Epidermal melanocyte (primary cell): Measurements from ENCODE around the gene MACC1.

Experiments
- DNase-seq: peaks from one replicate; pipeline ENCODE4 v3.0.0; 2011; ENCODE audit warnings: low spot score; ENCODE audit not compliant: insufficient read length

Gene MACC1

GRCh38 chr7:20229646-20230500 is 12.7 kb upstream of the MACC1 start:
- no peak for DNase-seq

GRCh38 chr7:20229081-20229480 is 11.9 kb upstream of the MACC1 start:
- no peak for DNase-seq

- DNase-seq, result no peak
Measured at GRCh38 chr7:20228654-20229053, 11.5 kb upstream of the MACC1 start.

- no peak for DNase-seq
Measured at GRCh38 chr7:20227291-20227795, 10.2 kb upstream of the MACC1 start.

DNA sequence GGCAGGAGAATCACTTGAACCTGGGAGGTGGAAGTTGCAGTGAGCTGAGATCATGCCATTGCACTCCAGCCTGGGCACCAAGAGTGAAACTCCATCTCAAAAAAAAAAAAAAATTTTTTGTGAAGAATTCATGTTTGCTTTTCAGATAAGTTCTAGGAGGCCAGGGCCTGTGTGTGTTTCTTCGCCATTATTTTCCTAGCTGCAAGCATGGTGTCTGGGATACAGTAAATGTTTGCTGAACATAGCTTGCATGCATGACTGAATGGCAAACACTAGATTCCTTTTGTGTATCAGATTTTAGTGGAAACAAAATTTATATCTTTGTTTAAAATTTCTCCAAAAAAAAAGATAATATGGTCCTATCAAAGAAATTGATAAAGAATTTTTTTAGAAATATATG is 9.7 kb upstream of the MACC1 start:
- no peak for DNase-seq

DNA sequence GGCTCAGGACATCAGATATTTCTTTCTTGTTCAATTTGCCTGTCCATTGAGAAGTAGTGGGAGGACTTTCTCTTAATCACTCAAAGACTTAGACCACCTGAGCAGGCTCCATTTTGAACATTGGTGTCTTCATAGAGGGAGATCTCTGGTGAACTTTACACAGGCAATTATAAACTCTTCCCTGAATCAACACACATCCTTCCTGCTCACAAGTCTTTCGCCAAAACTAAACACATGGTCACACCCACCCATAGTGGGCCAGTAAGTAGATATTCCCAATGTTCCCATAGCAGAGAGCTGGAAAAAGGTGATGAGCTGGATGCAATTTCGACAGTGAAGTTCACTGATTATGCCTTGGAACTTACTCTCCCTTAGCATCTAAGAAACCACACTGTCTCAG is 8.2 kb upstream of the MACC1 start:
- no peak for DNase-seq

GRCh38 chr7:20224025-20224424 is 6.8 kb upstream of the MACC1 start:
- DNase-seq, result no peak

GRCh38 chr7:20223356-20223755 is 6.2 kb upstream of the MACC1 start:
- no peak for DNase-seq

DNA sequence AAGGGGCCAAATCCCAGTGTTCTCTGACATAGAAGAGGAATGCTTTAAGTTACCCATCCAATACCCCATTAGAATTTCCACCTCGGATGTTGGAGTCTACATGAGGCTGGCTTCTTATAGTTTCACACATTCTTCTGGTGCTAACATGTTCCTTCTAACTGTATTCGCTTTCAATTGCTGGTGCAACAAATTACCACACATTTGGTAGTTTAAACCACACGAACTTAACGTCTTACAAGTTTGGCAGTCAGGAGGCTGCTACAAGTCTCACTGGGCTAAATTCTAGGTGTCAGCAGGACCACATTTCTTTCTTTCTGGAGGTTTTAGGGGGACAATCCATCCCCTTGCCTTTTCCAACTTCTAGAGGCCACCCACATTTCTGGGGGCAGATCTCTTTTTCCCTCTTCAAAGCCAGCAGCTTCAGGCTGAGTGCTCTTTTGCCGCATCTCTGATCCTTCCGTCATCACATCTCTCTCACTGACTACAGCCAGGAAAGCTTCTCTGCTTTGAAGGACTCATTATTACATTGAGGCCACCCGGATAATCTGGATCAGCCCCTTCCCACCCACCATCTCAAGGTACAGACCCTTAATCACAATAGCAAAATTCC is 5.1 kb upstream of the MACC1 start:
- DNase-seq, result no peak

DNA sequence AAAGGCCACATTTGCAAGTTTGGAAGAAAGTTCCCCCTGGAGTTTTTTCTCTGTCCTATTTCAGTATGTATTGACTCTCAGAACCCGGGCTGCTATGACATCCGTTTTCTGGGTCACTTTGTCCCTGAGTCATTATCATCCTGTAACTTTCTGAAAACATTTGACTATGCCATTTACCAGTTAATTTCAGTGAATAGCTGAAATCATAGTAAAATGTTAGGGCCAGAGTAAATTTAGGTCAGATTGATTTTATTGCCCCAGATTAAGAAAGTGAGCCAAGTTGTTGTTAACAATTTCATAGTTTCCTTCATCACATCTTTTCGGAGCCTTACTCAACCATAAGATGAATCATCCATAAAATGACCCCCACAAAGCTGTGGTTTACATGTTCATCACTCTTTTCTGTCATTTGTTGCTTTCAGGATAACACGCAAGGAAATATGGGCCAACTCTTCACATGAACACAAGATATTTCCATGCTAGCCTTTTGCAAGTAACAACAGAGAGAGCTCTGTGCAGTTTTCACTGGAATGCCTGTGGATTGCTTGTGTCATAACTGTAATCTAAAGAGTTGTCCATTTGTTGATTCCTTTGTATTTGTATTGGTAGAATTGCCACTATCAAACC is 3.9 kb upstream of the MACC1 start:
- DNase-seq, result no peak

- DNase-seq, result no peak
Measured at GRCh38 chr7:20220293-20220761, 3.1 kb upstream of the MACC1 start.

DNA sequence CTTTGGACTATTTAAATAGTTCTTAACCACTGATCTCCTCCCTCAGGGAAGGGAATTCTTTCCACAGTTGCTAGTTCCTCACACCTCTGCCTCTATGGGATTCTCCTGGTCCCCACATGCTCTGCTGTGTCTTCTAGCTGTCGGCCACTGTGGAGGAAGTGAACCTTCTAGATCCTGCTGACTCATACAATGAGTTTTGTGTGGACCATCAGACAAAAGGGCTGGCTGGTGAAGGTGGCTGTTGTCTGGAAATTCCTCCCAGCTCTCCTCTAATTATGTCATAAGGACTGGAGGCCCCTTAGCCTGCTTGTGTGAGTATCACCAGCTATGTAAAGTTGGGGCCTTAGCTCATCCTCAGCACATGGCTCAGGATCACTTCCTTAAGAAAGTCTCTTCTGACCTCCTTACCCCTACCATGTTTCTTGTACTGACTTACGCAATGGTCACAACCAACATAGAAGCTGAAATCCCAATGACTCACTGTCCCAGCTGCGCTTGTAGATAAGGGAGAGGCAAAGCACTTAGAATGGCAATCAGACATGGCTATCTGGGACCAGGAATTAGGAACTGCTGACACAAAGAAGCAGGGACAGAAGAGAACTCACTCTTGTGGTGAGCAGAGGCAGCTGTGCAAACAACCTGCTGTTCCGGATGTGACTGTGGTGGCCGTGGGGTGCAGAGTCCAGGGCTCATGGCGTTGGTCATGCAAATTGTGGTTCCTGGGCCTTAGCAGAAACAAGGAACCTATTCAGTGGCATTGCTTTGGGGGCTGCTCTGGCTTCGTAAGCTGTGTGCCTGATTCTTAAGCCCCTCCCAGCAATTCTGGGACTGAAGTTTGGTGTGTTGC is 2.5 kb upstream of the MACC1 start:
- DNase-seq, result no peak

- DNase-seq, result no peak
Measured at GRCh38 chr7:20219062-20219445, 1.9 kb upstream of the MACC1 start.

GRCh38 chr7:20218279-20218678 is 1.1 kb upstream of the MACC1 start:
- no peak for DNase-seq

- DNase-seq, result no peak
Measured at GRCh38 chr7:20216406-20217036, 663 bp downstream of the MACC1 start.

GRCh38 chr7:20214921-20215669 is 2.1 kb downstream of the MACC1 start:
- no peak for DNase-seq

GRCh38 chr7:20214132-20214531 is 3.1 kb downstream of the MACC1 start:
- no peak for DNase-seq

GRCh38 chr7:20213378-20213777 is 3.8 kb downstream of the MACC1 start:
- DNase-seq, result no peak

- DNase-seq, result no peak
Measured at GRCh38 chr7:20211376-20211775, 5.8 kb downstream of the MACC1 start.

DNA sequence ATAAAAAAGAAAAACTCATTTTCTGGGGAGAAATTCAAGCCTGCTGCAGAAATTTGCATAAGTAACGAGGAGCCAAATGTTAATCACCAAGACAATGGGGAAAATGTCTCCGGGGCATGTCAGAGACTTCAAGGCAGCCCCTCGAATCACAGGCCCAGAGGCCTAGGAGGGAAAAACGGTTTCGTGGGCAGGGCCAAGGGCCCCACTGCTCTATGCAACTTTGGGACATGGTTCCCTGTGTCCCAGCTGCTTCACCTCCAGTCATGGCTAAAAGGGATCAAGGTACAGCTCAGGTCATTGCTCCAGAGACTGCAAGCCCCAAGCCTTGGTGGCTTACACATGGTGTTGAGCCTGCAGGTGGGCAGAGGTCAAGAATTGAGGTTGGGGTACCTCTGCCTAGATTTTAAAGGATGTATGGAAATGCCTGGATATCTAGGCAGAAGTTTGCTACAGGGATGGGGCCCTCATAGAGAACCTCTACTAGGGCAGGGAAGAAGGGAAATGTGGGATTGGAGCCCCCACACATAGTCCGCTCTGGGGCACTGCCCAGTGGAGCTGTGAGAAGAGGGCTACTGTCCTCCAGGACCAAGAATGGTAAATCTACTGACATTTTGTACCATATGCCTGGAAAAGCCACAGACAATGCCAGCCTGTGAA is 8.4 kb downstream of the MACC1 start:
- no peak for DNase-seq
